GM23338 (cell line): Measurements from ENCODE around the gene CDHR5. TPM values are rescaled to one million over a fixed set of nuclear protein-coding genes. Genes with fewer than 3 reads are reported as not detected.

Experiments
- ATAC-seq: fragments of 200-7000 bp; cut with Tn5 transposase; 3 replicates; pipeline ENCODE4 v1.9.1; 2020
- DNase-seq: peaks from one replicate; pipeline ENCODE4 v3.0.0-alpha.2; 2015; ENCODE audit warnings: low spot score
- H2AFZ ChIP-seq: fragments of 200-600 bp; sonication (generic); 2 replicates; pipeline ENCODE4 v1.8.0; 2016; ENCODE audit warnings: antibody characterized with exemption, mild to moderate bottlenecking, moderate library complexity
- H3F3A ChIP-seq: fragments of 200-600 bp; sonication (generic); replicated peaks from 2 replicates; pipeline ENCODE4 v1.8.0; 2017; ENCODE audit warnings: antibody characterized with exemption, mixed run types, low read depth
- H3K27ac ChIP-seq: fragments of 200-600 bp; sonication (generic); 2 replicates; pipeline ENCODE4 v1.6.1; 2016; ENCODE audit warnings: low read depth
- H3K27me3 ChIP-seq: fragments of 200-600 bp; sonication (generic); 2 replicates; pipeline ENCODE4 v1.8.0; 2016; ENCODE audit warnings: mild to moderate bottlenecking, mixed run types, moderate library complexity; ENCODE audit not compliant: insufficient read depth
- H3K36me3 ChIP-seq: fragments of 200-600 bp; sonication (generic); 2 replicates; pipeline ENCODE4 v1.8.0; 2016; ENCODE audit warnings: mild to moderate bottlenecking; ENCODE audit not compliant: insufficient read depth
- H3K4me1 ChIP-seq: fragments of 200-600 bp; sonication (generic); 2 replicates; pipeline ENCODE4 v1.8.0; 2016; ENCODE audit warnings: mild to moderate bottlenecking, moderate library complexity; ENCODE audit not compliant: insufficient read depth
- H3K4me2 ChIP-seq: fragments of 200-600 bp; sonication (generic); 2 replicates; pipeline ENCODE4 v1.7.1; 2017; ENCODE audit warnings: mixed run types
- H3K4me3 ChIP-seq: fragments of 200-600 bp; sonication (generic); 2 replicates; pipeline ENCODE4 v1.6.1; 2016; ENCODE audit warnings: mixed run types
- H3K79me2 ChIP-seq: fragments of 200-600 bp; sonication (generic); replicated peaks from 2 replicates; pipeline ENCODE4 v1.8.0; 2017; ENCODE audit warnings: mild to moderate bottlenecking; ENCODE audit not compliant: insufficient read depth
- H3K9me2 ChIP-seq: fragments of 200-600 bp; sonication (generic); 2 replicates; pipeline ENCODE4 v1.8.0; 2017; ENCODE audit not compliant: insufficient read depth
- H4K20me1 ChIP-seq: fragments of 200-600 bp; sonication (generic); replicated peaks from 2 replicates; pipeline ENCODE4 v1.8.0; 2017; ENCODE audit warnings: mild to moderate bottlenecking; ENCODE audit not compliant: insufficient read depth
- H3K27ac Mint-ChIP-seq: 2 replicates; pipeline ENCODE4 v1.8.0; 2020; ENCODE audit warnings: inconsistent platforms, mild to moderate bottlenecking, moderate library complexity, mixed read lengths
- H3K27me3 Mint-ChIP-seq: 3 replicates; pipeline ENCODE4 v1.8.0; 2022; ENCODE audit warnings: low read depth, mild to moderate bottlenecking, moderate library complexity, mixed read lengths, inconsistent platforms; ENCODE audit not compliant: insufficient read depth, poor library complexity
- H3K36me3 Mint-ChIP-seq: 3 replicates; pipeline ENCODE4 v1.8.0; 2021; ENCODE audit warnings: low read depth, mild to moderate bottlenecking, inconsistent platforms, moderate library complexity, mixed read lengths
- H3K4me1 Mint-ChIP-seq: 3 replicates; pipeline ENCODE4 v1.8.0; 2020; ENCODE audit warnings: mild to moderate bottlenecking, inconsistent platforms, mixed read lengths
- H3K4me3 Mint-ChIP-seq: 3 replicates; pipeline ENCODE4 v1.8.0; 2021; ENCODE audit warnings: moderate library complexity, mild to moderate bottlenecking, inconsistent platforms, mixed read lengths
- H3K9me3 Mint-ChIP-seq: 3 replicates; pipeline ENCODE4 v1.8.0; 2020; ENCODE audit warnings: moderate library complexity, mild to moderate bottlenecking, inconsistent platforms, mixed read lengths
- CREB1 ChIP-seq: fragments of 250-450 bp; sonication (Bioruptor Pico); IDR thresholded peaks from 2 replicates; pipeline ENCODE4 v1.5.0; 2020; ENCODE audit warnings: low read depth, mild to moderate bottlenecking, moderate library complexity
- EZH2 ChIP-seq: fragments of 200-600 bp; sonication (generic); IDR thresholded peaks from one replicate; pipeline ENCODE4 v1.8.0; 2017; ENCODE audit warnings: antibody characterized with exemption, mild to moderate bottlenecking, low read depth; ENCODE audit not compliant: unreplicated experiment
- EZH2phosphoT487 ChIP-seq: fragments of 200-600 bp; sonication (generic); IDR thresholded peaks from one replicate; pipeline ENCODE4 v1.8.1; 2018; ENCODE audit warnings: antibody characterized with exemption; ENCODE audit not compliant: unreplicated experiment
- JUNB ChIP-seq: IDR thresholded peaks from one replicate; pipeline ENCODE4 v1.6.1; 2016; ENCODE audit warnings: antibody characterized with exemption; ENCODE audit not compliant: unreplicated experiment
- NANOG ChIP-seq: IDR thresholded peaks from 2 replicates; pipeline ENCODE4 v1.6.1; 2016; ENCODE audit warnings: antibody characterized with exemption, borderline replicate concordance
- POLR2AphosphoS5 ChIP-seq: IDR thresholded peaks from 2 replicates; pipeline ENCODE4 v1.6.1; 2016; ENCODE audit warnings: antibody characterized with exemption, low read depth
- STAT1 ChIP-seq: IDR thresholded peaks from one replicate; pipeline ENCODE4 v1.6.1; 2016; ENCODE audit warnings: antibody characterized with exemption; ENCODE audit not compliant: unreplicated experiment
- ZNF114 ChIP-seq: fragments of 250-450 bp; sonication (Bioruptor Pico); IDR thresholded peaks from 2 replicates; pipeline ENCODE4 v1.5.0; 2020; ENCODE audit warnings: mild to moderate bottlenecking, moderate library complexity
- ZNF331 ChIP-seq: fragments of 250-450 bp; sonication (Bioruptor Pico); IDR thresholded peaks from 2 replicates; pipeline ENCODE4 v1.5.0; 2020; ENCODE audit warnings: low read depth, mild to moderate bottlenecking, moderate library complexity
- polyA plus RNA-seq: library from polyadenylated mRNA; unstranded; fragments of >200 nt; fragmentation: Nextera tagmentation; extraction: Ambion mirVana; gene quantifications from 2 replicates; pipeline ENCODE4 v1.2.1, GENCODE V29; 2016
- total RNA-seq: library from RNA; depleted of rRNA; stranded (reverse); fragments of >200 nt; shearing (Covaris generic); gene quantifications from 2 replicates; pipeline ENCODE4 v1.2.3, GENCODE V29; 2014
- TF ChIP-seq, protein P1 (sequence below): IDR thresholded peaks from 2 replicates; pipeline ENCODE4 v1.6.1; 2016; ENCODE audit warnings: antibody characterized with exemption
- TF ChIP-seq, protein P2 (sequence below): IDR thresholded peaks from one replicate; pipeline ENCODE4 v1.6.1; 2018; ENCODE audit warnings: antibody characterized with exemption; ENCODE audit not compliant: unreplicated experiment
- TF ChIP-seq, protein P3 (sequence below), 2 experiments: fragments of 200-600 bp in 1 of 2; sonication (generic) in 1 of 2; conservative IDR thresholded peaks; 2 replicates each; pipeline versions ENCODE4 v1.5.1 to v1.6.1; 2016 to 2017; ENCODE audit warnings: antibody characterized with exemption in 2 of 2, low read depth in 2 of 2, mild to moderate bottlenecking in 2 of 2, moderate library complexity in 1 of 2
- TF ChIP-seq, protein P4 (sequence below): fragments of 250-450 bp; sonication (Bioruptor Pico); IDR thresholded peaks from 2 replicates; pipeline ENCODE4 v1.5.0; 2020; ENCODE audit warnings: mild to moderate bottlenecking, moderate library complexity

Gene CDHR5
- total and polyA plus RNA-seq, 2 experiments from 2014 or later: not detected

DNA sequence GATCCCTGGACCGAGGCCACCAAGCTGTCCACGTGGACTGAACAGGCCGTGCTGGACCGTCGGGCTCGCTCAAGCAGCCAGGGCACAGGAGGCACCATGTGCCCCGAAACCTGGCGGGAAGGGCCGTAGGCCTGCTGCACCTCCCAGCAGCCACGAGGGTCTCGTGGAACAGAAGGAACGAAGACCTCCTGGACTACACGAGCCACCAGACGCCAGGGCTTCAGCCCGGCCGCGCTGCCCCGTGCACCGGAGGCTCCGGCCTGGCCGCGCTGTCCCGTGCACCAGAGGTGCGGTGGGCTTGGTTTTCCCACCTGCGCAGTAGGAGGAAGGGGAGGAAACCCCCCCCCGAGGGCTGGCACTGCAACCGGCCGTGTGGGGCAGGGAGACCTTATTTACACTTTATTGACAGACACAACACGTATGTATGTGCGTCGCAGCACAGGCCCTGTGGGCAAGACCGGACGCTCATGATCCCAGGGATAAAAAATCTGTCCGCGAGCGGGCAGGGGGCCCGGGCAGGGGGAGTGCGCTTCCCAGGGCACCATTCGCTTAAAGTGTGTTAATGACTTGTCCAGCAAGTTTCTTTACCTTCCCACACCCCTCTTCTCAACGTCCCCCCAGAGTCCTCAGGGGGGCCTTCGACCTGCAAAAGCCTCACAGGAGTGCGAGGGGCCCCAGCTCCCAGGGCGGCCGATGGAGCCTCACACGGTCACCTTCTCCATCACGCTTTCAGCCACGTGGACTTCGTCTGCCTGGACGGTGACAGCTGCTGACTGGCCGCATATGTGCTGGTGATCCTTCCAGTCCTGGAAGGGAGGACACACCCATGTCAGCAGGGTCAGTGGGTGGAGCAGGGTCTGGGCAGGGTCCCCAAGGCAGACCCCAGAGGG is 19.3 kb upstream of the CDHR5 start:
- H3K4me2 ChIP-seq: no peak overlapping the region
- Mint-ChIP-seq H3K36me3 (peaks cover 19% of the 10 kb centered on the region; the same call in 2 of the 3 replicates), H3K27ac (no peak overlapping the region), H3K4me3 (no peak overlapping the region), H3K9me3 (no peaks in the 10 kb centered on the region), H3K4me1 (peaks cover 10% of the 10 kb centered on the region; the same call in 2 of the 3 replicates), H3K27me3 (peaks cover 31% of the 10 kb centered on the region)
- peaks cover 7% of the 10 kb centered on the region; the same call in 1 of the 2 replicates for H3K4me1 ChIP-seq
- no peak for ATAC-seq
- H3K4me3 ChIP-seq: no peak overlapping the region
- H3K36me3 ChIP-seq: no peaks in the 10 kb centered on the region
- H3F3A ChIP-seq: peaks cover 7% of the 10 kb centered on the region; the same call in 1 of the 2 replicates
- H3K27ac ChIP-seq: no peak overlapping the region
- no peak for DNase-seq
- H3K79me2 ChIP-seq: no peaks in the 10 kb centered on the region
- no peaks in the 10 kb centered on the region for H4K20me1 ChIP-seq
- peaks cover 20% of the 10 kb centered on the region for H3K27me3 ChIP-seq
- TF ChIP-seq NANOG: no peak
- no peak for TF ChIP-seq EZH2phosphoT487
- no peak for TF ChIP-seq POLR2AphosphoS5
- TF ChIP-seq, protein P1, sequence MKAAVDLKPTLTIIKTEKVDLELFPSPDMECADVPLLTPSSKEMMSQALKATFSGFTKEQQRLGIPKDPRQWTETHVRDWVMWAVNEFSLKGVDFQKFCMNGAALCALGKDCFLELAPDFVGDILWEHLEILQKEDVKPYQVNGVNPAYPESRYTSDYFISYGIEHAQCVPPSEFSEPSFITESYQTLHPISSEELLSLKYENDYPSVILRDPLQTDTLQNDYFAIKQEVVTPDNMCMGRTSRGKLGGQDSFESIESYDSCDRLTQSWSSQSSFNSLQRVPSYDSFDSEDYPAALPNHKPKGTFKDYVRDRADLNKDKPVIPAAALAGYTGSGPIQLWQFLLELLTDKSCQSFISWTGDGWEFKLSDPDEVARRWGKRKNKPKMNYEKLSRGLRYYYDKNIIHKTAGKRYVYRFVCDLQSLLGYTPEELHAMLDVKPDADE: no peak
- TF ChIP-seq, protein P2, sequence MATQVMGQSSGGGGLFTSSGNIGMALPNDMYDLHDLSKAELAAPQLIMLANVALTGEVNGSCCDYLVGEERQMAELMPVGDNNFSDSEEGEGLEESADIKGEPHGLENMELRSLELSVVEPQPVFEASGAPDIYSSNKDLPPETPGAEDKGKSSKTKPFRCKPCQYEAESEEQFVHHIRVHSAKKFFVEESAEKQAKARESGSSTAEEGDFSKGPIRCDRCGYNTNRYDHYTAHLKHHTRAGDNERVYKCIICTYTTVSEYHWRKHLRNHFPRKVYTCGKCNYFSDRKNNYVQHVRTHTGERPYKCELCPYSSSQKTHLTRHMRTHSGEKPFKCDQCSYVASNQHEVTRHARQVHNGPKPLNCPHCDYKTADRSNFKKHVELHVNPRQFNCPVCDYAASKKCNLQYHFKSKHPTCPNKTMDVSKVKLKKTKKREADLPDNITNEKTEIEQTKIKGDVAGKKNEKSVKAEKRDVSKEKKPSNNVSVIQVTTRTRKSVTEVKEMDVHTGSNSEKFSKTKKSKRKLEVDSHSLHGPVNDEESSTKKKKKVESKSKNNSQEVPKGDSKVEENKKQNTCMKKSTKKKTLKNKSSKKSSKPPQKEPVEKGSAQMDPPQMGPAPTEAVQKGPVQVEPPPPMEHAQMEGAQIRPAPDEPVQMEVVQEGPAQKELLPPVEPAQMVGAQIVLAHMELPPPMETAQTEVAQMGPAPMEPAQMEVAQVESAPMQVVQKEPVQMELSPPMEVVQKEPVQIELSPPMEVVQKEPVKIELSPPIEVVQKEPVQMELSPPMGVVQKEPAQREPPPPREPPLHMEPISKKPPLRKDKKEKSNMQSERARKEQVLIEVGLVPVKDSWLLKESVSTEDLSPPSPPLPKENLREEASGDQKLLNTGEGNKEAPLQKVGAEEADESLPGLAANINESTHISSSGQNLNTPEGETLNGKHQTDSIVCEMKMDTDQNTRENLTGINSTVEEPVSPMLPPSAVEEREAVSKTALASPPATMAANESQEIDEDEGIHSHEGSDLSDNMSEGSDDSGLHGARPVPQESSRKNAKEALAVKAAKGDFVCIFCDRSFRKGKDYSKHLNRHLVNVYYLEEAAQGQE: no peak
- no peak for TF ChIP-seq ZNF331 (CRISPR knock-in tag)
- TF ChIP-seq STAT1: no peak
- no peak for TF ChIP-seq JUNB
- TF ChIP-seq, protein P3, sequence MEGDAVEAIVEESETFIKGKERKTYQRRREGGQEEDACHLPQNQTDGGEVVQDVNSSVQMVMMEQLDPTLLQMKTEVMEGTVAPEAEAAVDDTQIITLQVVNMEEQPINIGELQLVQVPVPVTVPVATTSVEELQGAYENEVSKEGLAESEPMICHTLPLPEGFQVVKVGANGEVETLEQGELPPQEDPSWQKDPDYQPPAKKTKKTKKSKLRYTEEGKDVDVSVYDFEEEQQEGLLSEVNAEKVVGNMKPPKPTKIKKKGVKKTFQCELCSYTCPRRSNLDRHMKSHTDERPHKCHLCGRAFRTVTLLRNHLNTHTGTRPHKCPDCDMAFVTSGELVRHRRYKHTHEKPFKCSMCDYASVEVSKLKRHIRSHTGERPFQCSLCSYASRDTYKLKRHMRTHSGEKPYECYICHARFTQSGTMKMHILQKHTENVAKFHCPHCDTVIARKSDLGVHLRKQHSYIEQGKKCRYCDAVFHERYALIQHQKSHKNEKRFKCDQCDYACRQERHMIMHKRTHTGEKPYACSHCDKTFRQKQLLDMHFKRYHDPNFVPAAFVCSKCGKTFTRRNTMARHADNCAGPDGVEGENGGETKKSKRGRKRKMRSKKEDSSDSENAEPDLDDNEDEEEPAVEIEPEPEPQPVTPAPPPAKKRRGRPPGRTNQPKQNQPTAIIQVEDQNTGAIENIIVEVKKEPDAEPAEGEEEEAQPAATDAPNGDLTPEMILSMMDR (conservative IDR thresholded peaks at IDR 0.05; ENCODE audit: low read depth in 2 of 2): no peak
- TF ChIP-seq CREB1: no peak
- TF ChIP-seq ZNF114 (CRISPR knock-in tag): no peak
- TF ChIP-seq EZH2: no peak
- TF ChIP-seq, protein P4, sequence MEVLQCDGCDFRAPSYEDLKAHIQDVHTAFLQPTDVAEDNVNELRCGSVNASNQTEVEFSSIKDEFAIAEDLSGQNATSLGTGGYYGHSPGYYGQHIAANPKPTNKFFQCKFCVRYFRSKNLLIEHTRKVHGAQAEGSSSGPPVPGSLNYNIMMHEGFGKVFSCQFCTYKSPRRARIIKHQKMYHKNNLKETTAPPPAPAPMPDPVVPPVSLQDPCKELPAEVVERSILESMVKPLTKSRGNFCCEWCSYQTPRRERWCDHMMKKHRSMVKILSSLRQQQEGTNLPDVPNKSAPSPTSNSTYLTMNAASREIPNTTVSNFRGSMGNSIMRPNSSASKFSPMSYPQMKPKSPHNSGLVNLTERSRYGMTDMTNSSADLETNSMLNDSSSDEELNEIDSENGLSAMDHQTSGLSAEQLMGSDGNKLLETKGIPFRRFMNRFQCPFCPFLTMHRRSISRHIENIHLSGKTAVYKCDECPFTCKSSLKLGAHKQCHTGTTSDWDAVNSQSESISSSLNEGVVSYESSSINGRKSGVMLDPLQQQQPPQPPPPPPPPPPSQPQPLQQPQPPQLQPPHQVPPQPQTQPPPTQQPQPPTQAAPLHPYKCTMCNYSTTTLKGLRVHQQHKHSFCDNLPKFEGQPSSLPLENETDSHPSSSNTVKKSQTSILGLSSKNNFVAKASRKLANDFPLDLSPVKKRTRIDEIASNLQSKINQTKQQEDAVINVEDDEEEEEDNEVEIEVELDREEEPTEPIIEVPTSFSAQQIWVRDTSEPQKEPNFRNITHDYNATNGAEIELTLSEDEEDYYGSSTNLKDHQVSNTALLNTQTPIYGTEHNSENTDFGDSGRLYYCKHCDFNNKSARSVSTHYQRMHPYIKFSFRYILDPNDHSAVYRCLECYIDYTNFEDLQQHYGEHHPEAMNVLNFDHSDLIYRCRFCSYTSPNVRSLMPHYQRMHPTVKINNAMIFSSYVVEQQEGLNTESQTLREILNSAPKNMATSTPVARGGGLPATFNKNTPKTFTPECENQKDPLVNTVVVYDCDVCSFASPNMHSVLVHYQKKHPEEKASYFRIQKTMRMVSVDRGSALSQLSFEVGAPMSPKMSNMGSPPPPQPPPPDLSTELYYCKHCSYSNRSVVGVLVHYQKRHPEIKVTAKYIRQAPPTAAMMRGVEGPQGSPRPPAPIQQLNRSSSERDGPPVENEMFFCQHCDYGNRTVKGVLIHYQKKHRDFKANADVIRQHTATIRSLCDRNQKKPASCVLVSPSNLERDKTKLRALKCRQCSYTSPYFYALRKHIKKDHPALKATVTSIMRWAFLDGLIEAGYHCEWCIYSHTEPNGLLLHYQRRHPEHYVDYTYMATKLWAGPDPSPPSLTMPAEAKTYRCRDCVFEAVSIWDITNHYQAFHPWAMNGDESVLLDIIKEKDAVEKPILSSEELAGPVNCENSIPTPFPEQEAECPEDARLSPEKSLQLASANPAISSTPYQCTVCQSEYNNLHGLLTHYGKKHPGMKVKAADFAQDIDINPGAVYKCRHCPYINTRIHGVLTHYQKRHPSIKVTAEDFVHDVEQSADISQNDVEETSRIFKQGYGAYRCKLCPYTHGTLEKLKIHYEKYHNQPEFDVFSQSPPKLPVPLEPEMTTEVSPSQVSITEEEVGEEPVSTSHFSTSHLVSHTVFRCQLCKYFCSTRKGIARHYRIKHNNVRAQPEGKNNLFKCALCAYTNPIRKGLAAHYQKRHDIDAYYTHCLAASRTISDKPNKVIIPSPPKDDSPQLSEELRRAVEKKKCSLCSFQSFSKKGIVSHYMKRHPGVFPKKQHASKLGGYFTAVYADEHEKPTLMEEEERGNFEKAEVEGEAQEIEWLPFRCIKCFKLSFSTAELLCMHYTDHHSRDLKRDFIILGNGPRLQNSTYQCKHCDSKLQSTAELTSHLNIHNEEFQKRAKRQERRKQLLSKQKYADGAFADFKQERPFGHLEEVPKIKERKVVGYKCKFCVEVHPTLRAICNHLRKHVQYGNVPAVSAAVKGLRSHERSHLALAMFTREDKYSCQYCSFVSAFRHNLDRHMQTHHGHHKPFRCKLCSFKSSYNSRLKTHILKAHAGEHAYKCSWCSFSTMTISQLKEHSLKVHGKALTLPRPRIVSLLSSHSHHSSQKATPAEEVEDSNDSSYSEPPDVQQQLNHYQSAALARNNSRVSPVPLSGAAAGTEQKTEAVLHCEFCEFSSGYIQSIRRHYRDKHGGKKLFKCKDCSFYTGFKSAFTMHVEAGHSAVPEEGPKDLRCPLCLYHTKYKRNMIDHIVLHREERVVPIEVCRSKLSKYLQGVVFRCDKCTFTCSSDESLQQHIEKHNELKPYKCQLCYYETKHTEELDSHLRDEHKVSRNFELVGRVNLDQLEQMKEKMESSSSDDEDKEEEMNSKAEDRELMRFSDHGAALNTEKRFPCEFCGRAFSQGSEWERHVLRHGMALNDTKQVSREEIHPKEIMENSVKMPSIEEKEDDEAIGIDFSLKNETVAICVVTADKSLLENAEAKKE (CRISPR knock-in tag): no peak
- no peaks in the 10 kb centered on the region for H3K9me2 ChIP-seq
- H2AFZ ChIP-seq: no peak overlapping the region
